Mesenchymal stem cell (in vitro differentiated cells and primary cell): ENCODE data around the gene OR14C36.
"Not testable (repeated sequence)": the region's sequence is repeated elsewhere in the genome, so short reads cannot be mapped to it uniquely, and the experiment has no call there.

Source experiments
- DNase-seq: peaks from one replicate; pipeline ENCODE4 v3.0.0-alpha.2; 2013
- H2AFZ ChIP-seq: one replicate; pipeline ENCODE4 v1.6.1; 2013; ENCODE audit warnings: low read depth, mild to moderate bottlenecking, control low read depth, inconsistent platforms, low read length, moderate library complexity
- H2AK5ac ChIP-seq: 2 replicates; pipeline ENCODE4 v1.6.1; 2013; ENCODE audit warnings: low read length, moderate library complexity, mild to moderate bottlenecking, inconsistent platforms; ENCODE audit not compliant: severe bottlenecking
- H2BK120ac ChIP-seq: one replicate; pipeline ENCODE4 v1.6.1; 2013; ENCODE audit warnings: low read depth, mild to moderate bottlenecking, inconsistent platforms, low read length, moderate library complexity
- H2BK12ac ChIP-seq, 2 experiments: one replicate each; pipeline ENCODE4 v1.6.1; 2013; ENCODE audit warnings: inconsistent platforms in 2 of 2, low read length in 2 of 2, mild to moderate bottlenecking in 2 of 2, moderate library complexity in 2 of 2, control low read depth in 1 of 2
- H2BK15ac ChIP-seq: one replicate; pipeline ENCODE4 v1.6.1; 2013; ENCODE audit warnings: mild to moderate bottlenecking, low read depth, inconsistent platforms; ENCODE audit not compliant: poor library complexity, severe bottlenecking
- H2BK5ac ChIP-seq: 2 replicates; pipeline ENCODE4 v1.6.1; 2013; ENCODE audit warnings: low read depth, mild to moderate bottlenecking, low read length, control low read depth, inconsistent platforms; ENCODE audit not compliant: poor library complexity, severe bottlenecking
- H3K14ac ChIP-seq, 2 experiments: one replicate each; pipeline ENCODE4 v1.6.1; 2013; ENCODE audit warnings: inconsistent platforms in 2 of 2, low read length in 2 of 2, control low read depth in 1 of 2, mild to moderate bottlenecking in 1 of 2, moderate library complexity in 1 of 2
- H3K18ac ChIP-seq, 2 experiments: one replicate each; pipeline ENCODE4 v1.6.1; 2013; ENCODE audit warnings: inconsistent platforms in 2 of 2, low read length in 2 of 2, control low read depth in 1 of 2, low read depth in 1 of 2, mild to moderate bottlenecking in 1 of 2
- H3K23ac ChIP-seq, 2 experiments: one replicate each; pipeline ENCODE4 v1.6.1; 2013; ENCODE audit warnings: inconsistent platforms in 2 of 2, low read length in 2 of 2, mild to moderate bottlenecking in 2 of 2, moderate library complexity in 2 of 2, control low read depth in 1 of 2
- H3K27ac ChIP-seq: 2 replicates; pipeline ENCODE4 v1.5.1; 2013; ENCODE audit warnings: mild to moderate bottlenecking, moderate library complexity, low read length, control low read depth, inconsistent platforms; ENCODE audit not compliant: poor library complexity, severe bottlenecking
- H3K27me3 ChIP-seq, 2 experiments: 2 replicates each; pipeline versions ENCODE4 v1.6.1 to v1.7.0; 2013; ENCODE audit warnings: low read length in 2 of 2, mild to moderate bottlenecking in 2 of 2, moderate library complexity in 2 of 2, control low read depth in 1 of 2, inconsistent platforms in 1 of 2; ENCODE audit not compliant: control insufficient read depth in 1 of 2, insufficient read depth in 1 of 2
- H3K36me3 ChIP-seq, 2 experiments: 2 replicates each; pipeline versions ENCODE4 v1.6.1 to v1.7.0; 2013; ENCODE audit warnings: low read length in 2 of 2, control low read depth in 1 of 2, inconsistent platforms in 1 of 2, low read depth in 1 of 2, mild to moderate bottlenecking in 1 of 2; ENCODE audit not compliant: insufficient read depth in 2 of 2, control insufficient read depth in 1 of 2
- H3K4ac ChIP-seq, 2 experiments: one replicate each; pipeline ENCODE4 v1.6.1; 2013; ENCODE audit warnings: inconsistent platforms in 2 of 2, low read length in 2 of 2, mild to moderate bottlenecking in 2 of 2, moderate library complexity in 2 of 2, control low read depth in 1 of 2, low read depth in 1 of 2
- H3K4me1 ChIP-seq: 2 replicates; pipeline ENCODE4 v1.6.1; 2013; ENCODE audit warnings: low read depth, low read length, control low read depth; ENCODE audit not compliant: control insufficient read depth, insufficient read depth
- H3K4me2 ChIP-seq: 2 replicates; pipeline ENCODE4 v1.6.1; 2013; ENCODE audit warnings: low read length, mild to moderate bottlenecking, inconsistent platforms; ENCODE audit not compliant: poor library complexity, severe bottlenecking
- H3K4me3 ChIP-seq, 2 experiments: 2 replicates each; pipeline versions ENCODE4 v1.5.1 to v1.7.0; 2013; ENCODE audit warnings: low read length in 2 of 2, mild to moderate bottlenecking in 2 of 2, control low read depth in 1 of 2, low read depth in 1 of 2; ENCODE audit not compliant: insufficient read depth in 1 of 2
- H3K79me1 ChIP-seq: replicated peaks from 2 replicates; pipeline ENCODE4 v1.6.1; 2013; ENCODE audit warnings: mild to moderate bottlenecking, control low read depth, low read length, inconsistent platforms; ENCODE audit not compliant: poor library complexity, severe bottlenecking
- H3K9ac ChIP-seq: 2 replicates; pipeline ENCODE4 v1.7.0; 2013; ENCODE audit warnings: mild to moderate bottlenecking, low read length, moderate library complexity
- H3K9me3 ChIP-seq: 2 replicates; pipeline ENCODE4 v1.7.0; 2013; ENCODE audit warnings: mild to moderate bottlenecking, low read length; ENCODE audit not compliant: control insufficient read depth
- H4K8ac ChIP-seq: one replicate; pipeline ENCODE4 v1.6.1; 2013; ENCODE audit warnings: inconsistent platforms, mild to moderate bottlenecking, low read length, moderate library complexity
- H4K91ac ChIP-seq: one replicate; pipeline ENCODE4 v1.6.1; 2013; ENCODE audit warnings: mild to moderate bottlenecking, low read length, inconsistent platforms
- WGBS: methylation state at CpG from one replicate; pipeline ENCODE4 v1.1.7; 2013; ENCODE audit warnings: mixed read lengths; 5-methylcytosine and 5-hydroxymethylcytosine counted together

OR14C36 gene

GRCh38 chr1:248306740-248307139 lies 41.8 kb upstream of the OR14C36 start:
- H3K79me1 ChIP-seq, H3K4me1 ChIP-seq, H3K36me3 ChIP-seq, H2AFZ ChIP-seq, H2BK15ac ChIP-seq, H3K27ac ChIP-seq, H3K9ac ChIP-seq, H3K14ac ChIP-seq, H3K27me3 ChIP-seq, H4K91ac ChIP-seq, H3K23ac ChIP-seq, H3K4me2 ChIP-seq, H3K18ac ChIP-seq, H4K8ac ChIP-seq, H2AK5ac ChIP-seq, H2BK5ac ChIP-seq, H2BK12ac ChIP-seq, DNase-seq, H2BK120ac ChIP-seq, H3K4ac ChIP-seq, H3K4me3 ChIP-seq: not testable (repeated sequence)
- peaks cover 35% of the 10 kb centered on the region for H3K9me3 ChIP-seq
- WGBS, result 93% methylated on average over 11 of the region's 15 CpGs

- no peak overlapping the region for H3K18ac ChIP-seq
Observed at GRCh38 chr1:248316796-248317195, 31.8 kb upstream of the OR14C36 start.

GRCh38 chr1:248324468-248324867 lies 24.1 kb upstream of the OR14C36 start, which contains the start of gene OR2M7:
OR2M7 (minus strand) TSS chr1:248324568; CDS start chr1:248324568, 0 bp downstream.
- Histone ChIP-seq H3K79me1 (no peaks in the 10 kb centered on the region), H3K18ac (no peak within 1 kb of the TSS), H3K4ac (no peak within 1 kb of the TSS), H3K23ac (no peak within 1 kb of the TSS), H3K27ac (no peak within 1 kb of the TSS), H3K14ac (no peak within 1 kb of the TSS), H2BK120ac (no peak within 1 kb of the TSS), H3K4me2 (no peak within 1 kb of the TSS), H4K8ac (no peak within 1 kb of the TSS), H3K9me3 (peaks cover 7% of the 10 kb centered on the region), H3K9ac (no peak within 1 kb of the TSS), H2BK15ac (no peak within 1 kb of the TSS), H2BK12ac (no peak within 1 kb of the TSS), H2BK5ac (no peak within 1 kb of the TSS), H3K4me1 (no peaks in the 10 kb centered on the region), H3K36me3 (no peaks in the 10 kb centered on the region), H3K27me3 (no peaks in the 10 kb centered on the region), H3K4me3 (no peak within 1 kb of the TSS), H2AFZ (no peak within 1 kb of the TSS), H4K91ac (no peak within 1 kb of the TSS), H2AK5ac (no peak within 1 kb of the TSS)
- DNase-seq, result no peak
- WGBS, result no CpG with 5 or more reads among the region's 1 CpG

More at GRCh38 chr1:248316796-248317195, 31.8 kb upstream of the OR14C36 start:
- no peak for DNase-seq
- Histone ChIP-seq H2BK15ac (no peak overlapping the region), H2AFZ (no peak overlapping the region), H3K23ac (no peak overlapping the region), H4K8ac (no peak overlapping the region), H3K4me3 (no peak overlapping the region), H3K79me1 (no peaks in the 10 kb centered on the region), H3K36me3 (no peaks in the 10 kb centered on the region), H3K9ac (no peak overlapping the region), H4K91ac (no peak overlapping the region), H3K9me3 (peaks cover 35% of the 10 kb centered on the region), H3K4me1 (no peaks in the 10 kb centered on the region), H2AK5ac (no peak overlapping the region), H3K4me2 (no peak overlapping the region), H3K27me3 (no peaks in the 10 kb centered on the region), H2BK120ac (no peak overlapping the region), H3K14ac (no peak overlapping the region), H2BK12ac (no peak overlapping the region), H3K4ac (no peak overlapping the region), H2BK5ac (no peak overlapping the region), H3K27ac (no peak overlapping the region)
- WGBS, result 73% methylated on average over 11 of the region's 11 CpGs

- Histone ChIP-seq H3K79me1 (no peaks in the 10 kb centered on the region), H2AFZ (no peak overlapping the region), H3K9me3 (peaks cover 15% of the 10 kb centered on the region), H3K18ac (no peak overlapping the region), H2BK120ac (no peak overlapping the region), H4K8ac (no peak overlapping the region), H3K27ac (no peak overlapping the region), H2BK12ac (no peak overlapping the region), H2AK5ac (no peak overlapping the region), H3K4me1 (no peaks in the 10 kb centered on the region), H3K36me3 (no peaks in the 10 kb centered on the region), H3K4me2 (no peak overlapping the region), H3K4ac (no peak overlapping the region), H2BK5ac (no peak overlapping the region), H3K23ac (no peak overlapping the region), H3K4me3 (no peak overlapping the region), H3K9ac (no peak overlapping the region), H3K27me3 (no peaks in the 10 kb centered on the region), H2BK15ac (no peak overlapping the region), H4K91ac (no peak overlapping the region), H3K14ac (no peak overlapping the region)
- no peak for DNase-seq
- no CpG with 5 or more reads among the region's 3 CpGs for WGBS
Observed at GRCh38 chr1:248343451-248343850, 5.1 kb upstream of the OR14C36 start.
